KOPT-K1 (cell line): ENCODE results near the gene GABRG3.

Source experiments
- H3K27ac ChIP-seq: fragments of 200-600 bp; sonication (generic); 2 replicates; pipeline ENCODE4 v1.5.1; 2016; ENCODE audit warnings: antibody characterized with exemption, mild to moderate bottlenecking, low read depth, low read length; ENCODE audit not compliant: poor library complexity, severe bottlenecking
- H3K36me3 ChIP-seq: fragments of 200-600 bp; sonication (generic); 2 replicates; pipeline ENCODE4 v1.5.1; 2017; ENCODE audit warnings: antibody characterized with exemption, mild to moderate bottlenecking, low read length, moderate library complexity; ENCODE audit not compliant: insufficient read depth
- H3K9me3 ChIP-seq: fragments of 200-600 bp; sonication (generic); 2 replicates; pipeline ENCODE4 v1.5.1; 2017; ENCODE audit warnings: antibody characterized with exemption, low read length, mild to moderate bottlenecking; ENCODE audit not compliant: insufficient read depth, poor library complexity, severe bottlenecking

Gene GABRG3

DNA sequence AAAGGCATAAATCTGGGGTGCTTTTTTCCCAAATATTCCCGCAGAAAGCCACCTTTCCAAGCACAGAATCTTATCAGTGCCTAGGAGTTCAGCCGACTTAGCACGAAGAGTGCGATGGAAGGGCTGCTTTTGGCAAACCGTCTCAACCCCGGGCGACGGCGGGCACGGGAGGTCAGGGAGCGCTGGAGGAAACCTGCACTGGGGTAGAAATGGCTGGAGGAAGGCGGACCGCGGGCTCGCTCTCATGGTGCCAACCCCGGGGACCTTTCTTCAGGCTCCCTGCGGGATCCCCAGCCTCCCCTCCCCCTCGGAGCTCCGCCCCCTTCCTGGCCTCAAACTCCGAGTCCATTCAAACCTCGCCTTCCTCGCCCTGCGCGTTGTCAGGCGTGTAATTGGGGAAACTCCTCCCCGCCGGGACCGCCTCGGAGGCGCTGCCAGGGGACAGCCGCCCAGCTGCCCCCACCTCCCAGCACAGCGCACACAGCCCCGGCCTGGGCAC lies at the start of gene GABRG3:
Gene GABRG3, plus strand, starts transcription at position 470 of the 499 bp plus-strand sequence.
- Histone ChIP-seq H3K36me3 (no peaks in the 10 kb centered on the region), H3K9me3 (peaks cover 6% of the 10 kb centered on the region), H3K27ac (no peak within 1 kb of the TSS)

DNA sequence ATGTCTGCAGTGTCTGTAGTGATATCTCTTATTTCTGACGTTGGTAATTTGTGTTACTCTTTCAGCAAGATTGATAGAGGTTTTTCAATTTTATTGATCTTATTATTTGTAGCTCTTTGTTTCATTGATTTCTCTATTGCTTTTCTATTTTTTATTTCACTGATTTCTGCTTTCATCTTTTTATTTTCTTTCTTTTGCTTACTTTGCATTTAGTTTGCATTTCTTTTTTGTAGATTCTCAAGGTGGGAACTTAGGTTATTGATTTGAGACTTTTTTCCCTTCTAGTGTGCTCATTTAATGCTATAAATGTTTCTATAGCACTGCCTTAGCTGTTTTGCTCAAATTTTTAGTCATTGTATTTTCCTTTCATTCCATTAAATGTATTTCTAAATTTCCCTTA lies 49.5 kb upstream of the GABRG3 start:
- peaks cover under 1% of the 10 kb centered on the region for H3K9me3 ChIP-seq
- no peaks in the 10 kb centered on the region for H3K36me3 ChIP-seq
- H3K27ac ChIP-seq = no peak overlapping the region

DNA sequence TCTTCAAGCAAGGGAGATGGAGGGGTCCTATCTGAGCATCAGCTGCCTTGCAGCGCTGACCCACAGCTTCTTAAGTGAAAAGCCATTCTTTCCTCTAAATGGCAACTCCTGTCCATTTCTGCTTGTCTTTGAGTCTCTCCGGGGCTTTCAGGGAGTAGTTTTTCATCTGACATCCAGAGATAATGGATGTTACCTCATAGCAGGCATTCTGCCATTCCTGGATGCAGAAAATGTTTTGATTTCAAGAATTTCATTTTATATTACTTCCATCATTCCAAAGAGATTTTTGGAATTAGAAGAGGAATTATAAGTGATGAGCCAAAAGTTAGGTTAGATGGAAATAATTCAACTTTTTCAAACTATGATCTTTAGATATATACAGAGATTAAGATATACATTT lies 44.9 kb upstream of the GABRG3 start:
- H3K36me3 ChIP-seq = no peaks in the 10 kb centered on the region
- H3K9me3 ChIP-seq = no peaks in the 10 kb centered on the region
- H3K27ac ChIP-seq = no peak overlapping the region

DNA sequence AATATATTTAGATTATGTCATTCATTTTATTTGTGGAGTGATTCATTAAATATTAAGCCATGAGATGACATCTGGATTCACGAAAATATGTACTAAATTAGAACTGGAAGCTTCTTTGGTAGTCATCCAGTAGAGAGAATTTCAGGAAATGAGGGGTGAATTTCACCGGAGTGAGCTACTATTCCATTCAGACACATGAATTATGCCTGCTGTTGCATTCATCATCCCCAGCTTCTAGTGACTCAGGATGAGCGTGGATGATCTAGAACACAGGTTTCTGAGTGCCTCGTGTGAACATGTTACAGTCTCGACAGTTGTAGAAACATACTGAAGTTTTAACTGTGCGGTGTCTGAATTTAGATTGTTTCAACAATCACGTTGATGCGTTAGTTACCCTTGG lies 42.9 kb upstream of the GABRG3 start:
- no peaks in the 10 kb centered on the region for H3K36me3 ChIP-seq
- no peaks in the 10 kb centered on the region for H3K9me3 ChIP-seq
- no peak overlapping the region for H3K27ac ChIP-seq

DNA sequence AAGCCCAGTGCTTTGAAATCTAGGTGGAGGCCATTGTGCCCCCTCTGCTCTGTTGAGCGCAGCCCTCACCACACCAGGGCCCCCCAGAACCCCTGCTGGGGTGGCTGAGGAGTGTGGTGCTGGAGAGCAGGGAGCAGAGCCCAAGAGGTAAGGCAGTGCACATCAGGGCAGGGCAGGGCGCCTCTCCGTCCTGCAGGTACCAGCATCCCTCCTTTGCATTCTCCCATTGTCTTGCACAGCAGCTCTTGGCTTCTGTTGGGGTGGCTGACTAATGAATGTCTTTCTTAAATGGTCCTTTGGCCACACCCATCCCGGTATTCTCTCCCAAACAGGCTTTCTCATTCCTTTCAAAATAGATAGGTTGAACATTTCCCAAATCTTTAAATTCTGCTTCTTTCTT lies 41.4 kb upstream of the GABRG3 start:
- Histone ChIP-seq H3K9me3 (no peaks in the 10 kb centered on the region), H3K27ac (no peak overlapping the region), H3K36me3 (no peaks in the 10 kb centered on the region)

DNA sequence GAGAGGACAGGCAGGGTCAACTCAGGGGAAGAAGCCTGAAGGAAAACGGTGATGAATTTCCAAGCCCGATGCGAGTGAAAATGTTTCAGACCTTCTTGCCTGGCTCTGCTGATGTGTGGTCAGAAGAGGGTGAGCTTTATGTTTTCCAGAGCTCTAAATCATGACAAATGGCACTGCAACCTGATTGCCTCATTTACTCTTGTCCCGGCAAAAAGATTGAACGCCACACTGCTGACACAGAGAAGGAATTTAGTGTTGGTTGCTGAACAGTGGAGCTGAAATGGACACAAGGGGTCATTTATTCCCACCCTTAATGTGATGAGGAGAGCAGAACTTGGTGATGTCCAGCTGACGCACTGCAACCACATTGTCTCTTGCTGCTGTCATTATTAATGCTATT lies 36.1 kb upstream of the GABRG3 start:
- Histone ChIP-seq H3K27ac (no peak overlapping the region), H3K36me3 (no peaks in the 10 kb centered on the region), H3K9me3 (no peaks in the 10 kb centered on the region)

DNA sequence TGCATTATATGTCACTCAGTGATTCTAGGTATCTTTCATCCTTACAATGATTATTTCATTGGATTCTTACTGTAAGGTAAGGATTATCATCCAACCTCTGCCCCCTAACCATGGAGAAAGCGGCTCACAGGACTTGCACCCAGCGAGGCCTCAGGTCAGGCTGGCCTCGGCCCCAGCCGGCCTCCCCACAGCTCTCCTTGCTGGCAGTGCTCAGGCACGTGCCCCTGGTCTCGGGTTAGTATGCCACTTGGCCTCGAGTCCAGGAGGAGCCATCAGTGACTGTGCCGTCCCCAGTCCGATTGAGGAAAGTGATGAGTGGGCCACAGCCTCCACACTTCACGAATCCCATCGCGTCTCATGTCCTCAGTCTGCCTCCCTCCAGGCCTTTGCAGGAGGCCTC lies 35.7 kb upstream of the GABRG3 start:
- H3K36me3 ChIP-seq = no peaks in the 10 kb centered on the region
- H3K9me3 ChIP-seq = no peaks in the 10 kb centered on the region
- no peak overlapping the region for H3K27ac ChIP-seq

DNA sequence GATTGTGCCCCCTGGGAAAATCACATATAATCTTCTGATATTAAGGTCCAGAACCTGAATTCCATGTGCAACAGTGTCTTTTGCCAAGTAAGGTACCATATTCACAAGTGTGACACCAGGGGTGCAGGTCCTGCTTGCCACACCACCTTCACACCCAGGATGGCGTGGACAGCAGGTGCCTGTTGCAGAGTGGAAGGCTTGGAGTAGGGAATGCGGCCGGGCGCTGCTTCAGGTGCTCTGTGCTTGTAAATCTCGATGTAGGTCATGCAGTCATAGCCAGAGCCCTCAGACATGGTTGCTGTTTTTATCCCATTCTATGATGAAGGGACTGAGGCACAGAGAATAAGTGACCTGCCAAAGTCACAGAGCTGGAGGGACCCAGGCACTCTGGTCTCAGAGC lies 34.5 kb upstream of the GABRG3 start:
- no peaks in the 10 kb centered on the region for H3K36me3 ChIP-seq
- H3K9me3 ChIP-seq = no peaks in the 10 kb centered on the region

DNA sequence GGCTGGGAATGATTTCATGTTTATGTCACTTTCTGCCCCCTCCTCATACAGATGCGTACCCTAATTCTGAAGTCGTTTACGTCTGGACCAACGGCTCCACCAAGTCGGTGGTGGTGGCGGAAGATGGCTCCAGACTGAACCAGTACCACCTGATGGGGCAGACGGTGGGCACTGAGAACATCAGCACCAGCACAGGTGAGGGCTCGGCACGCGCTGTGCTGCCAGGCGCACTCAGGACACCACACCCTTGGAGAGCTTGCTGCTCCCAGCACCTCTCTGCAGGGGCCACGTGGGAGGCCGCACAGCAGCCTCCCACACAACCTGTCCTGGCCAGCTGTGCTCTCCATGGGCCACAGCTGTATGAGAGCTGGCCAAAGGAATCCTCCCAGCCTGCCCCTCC lies 33.8 kb upstream of the GABRG3 start:
- Histone ChIP-seq H3K9me3 (no peaks in the 10 kb centered on the region), H3K27ac (no peak overlapping the region), H3K36me3 (no peaks in the 10 kb centered on the region)

More for the DNA sequence above, 34.5 kb upstream of the GABRG3 start:
- H3K27ac ChIP-seq = no peak overlapping the region

DNA sequence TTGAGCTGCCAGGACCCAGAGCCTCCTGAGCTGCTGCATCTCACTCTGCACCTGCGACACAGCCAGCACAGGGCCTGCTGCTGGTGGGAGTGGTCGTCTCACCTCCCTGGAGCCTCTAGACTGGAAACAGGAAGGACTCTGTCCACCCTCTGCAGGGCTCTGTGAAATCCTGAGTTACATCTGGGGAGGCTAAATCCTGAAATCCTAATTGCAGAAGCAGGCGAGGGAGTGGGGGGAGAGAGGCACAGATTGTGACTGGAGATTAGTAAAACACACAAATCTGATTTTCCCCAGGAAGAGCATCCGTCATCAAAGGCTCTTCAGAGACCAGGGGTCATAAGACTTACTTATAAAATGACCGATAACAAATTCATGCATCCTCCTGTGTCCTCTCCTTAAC lies 31.6 kb upstream of the GABRG3 start:
- no peaks in the 10 kb centered on the region for H3K9me3 ChIP-seq
- H3K36me3 ChIP-seq = no peaks in the 10 kb centered on the region
- no peak overlapping the region for H3K27ac ChIP-seq

DNA sequence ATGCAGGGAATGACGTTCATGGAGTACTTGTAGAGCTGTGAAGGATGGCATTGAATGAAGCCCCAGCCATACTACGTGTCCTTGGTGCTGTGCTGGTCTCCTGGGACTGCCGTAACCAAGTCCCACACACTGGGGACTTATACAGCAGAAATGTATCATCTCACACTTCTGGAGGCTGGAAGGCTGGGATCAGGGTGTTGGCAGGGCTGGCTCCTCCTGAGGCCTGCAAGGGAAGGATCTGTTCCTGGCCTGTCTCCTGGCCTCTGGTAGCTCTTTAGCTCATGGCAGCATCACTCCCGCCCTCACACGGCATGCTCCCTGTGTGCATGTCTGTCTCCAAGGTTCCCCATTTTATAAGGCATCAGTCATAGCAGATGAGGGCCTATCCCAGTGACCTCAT lies 29.5 kb upstream of the GABRG3 start:
- Histone ChIP-seq H3K36me3 (no peaks in the 10 kb centered on the region), H3K27ac (no peak overlapping the region), H3K9me3 (no peaks in the 10 kb centered on the region)

DNA sequence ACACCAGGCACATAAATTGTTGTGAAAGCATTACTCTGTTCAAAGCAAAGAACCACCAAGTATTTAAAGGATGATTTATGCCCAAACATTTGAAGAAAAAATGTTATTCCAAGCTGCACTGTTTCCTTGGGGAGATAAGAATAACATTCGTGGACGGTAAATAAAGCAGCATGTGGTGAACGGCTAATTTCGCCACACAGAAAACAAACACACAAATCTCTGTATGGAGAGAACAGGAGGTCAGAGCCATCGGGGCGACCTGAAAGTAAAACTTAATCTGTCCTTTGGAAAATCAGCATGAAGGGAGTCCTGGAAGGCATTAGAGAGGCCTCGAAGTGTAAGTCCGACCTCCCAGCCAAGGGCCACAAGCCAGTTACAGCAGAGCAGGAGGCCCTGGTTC lies 27.1 kb upstream of the GABRG3 start:
- Histone ChIP-seq H3K9me3 (no peaks in the 10 kb centered on the region), H3K36me3 (no peaks in the 10 kb centered on the region), H3K27ac (no peak overlapping the region)

DNA sequence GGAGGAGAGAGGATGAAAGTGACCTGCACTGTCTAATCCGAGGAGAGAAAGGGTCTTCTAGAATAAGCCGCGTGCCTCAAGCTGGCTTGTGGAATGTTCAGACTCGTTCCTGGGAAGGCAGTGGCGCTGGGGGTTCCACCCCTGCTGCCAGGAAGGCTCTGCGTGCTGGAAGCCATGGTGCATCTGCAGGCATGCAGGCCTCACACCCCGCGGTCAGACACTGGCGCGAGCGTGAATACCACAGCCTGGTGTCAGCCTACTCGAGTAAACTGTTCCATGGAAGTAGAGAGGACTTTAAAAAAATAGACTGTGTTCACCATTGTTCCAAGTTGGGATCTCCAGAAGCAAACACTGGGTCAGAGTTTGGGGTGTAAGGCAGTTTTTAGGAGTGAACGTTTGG lies 25.9 kb upstream of the GABRG3 start:
- Histone ChIP-seq H3K36me3 (no peaks in the 10 kb centered on the region), H3K9me3 (no peaks in the 10 kb centered on the region), H3K27ac (no peak overlapping the region)

DNA sequence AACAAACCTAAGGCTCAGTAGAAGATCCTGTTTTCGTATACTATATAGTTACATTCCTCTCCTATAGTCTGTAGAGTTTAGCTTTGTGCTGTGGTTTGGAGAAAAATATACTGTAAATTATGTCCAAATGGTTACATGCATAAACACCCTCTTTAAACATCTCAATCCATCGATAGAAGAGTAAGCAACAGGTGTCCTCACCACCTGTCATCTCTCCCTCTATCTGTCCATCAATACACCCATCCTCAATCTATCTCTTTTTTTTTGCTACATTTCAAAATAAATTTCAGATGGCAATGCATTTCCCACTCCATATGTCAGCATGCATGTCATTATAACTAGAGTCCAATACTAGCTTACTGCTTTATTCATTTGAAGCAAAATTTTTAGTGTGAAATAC lies 21.0 kb upstream of the GABRG3 start:
- H3K27ac ChIP-seq = no peak overlapping the region
- no peaks in the 10 kb centered on the region for H3K36me3 ChIP-seq
- peaks cover 13% of the 10 kb centered on the region for H3K9me3 ChIP-seq

DNA sequence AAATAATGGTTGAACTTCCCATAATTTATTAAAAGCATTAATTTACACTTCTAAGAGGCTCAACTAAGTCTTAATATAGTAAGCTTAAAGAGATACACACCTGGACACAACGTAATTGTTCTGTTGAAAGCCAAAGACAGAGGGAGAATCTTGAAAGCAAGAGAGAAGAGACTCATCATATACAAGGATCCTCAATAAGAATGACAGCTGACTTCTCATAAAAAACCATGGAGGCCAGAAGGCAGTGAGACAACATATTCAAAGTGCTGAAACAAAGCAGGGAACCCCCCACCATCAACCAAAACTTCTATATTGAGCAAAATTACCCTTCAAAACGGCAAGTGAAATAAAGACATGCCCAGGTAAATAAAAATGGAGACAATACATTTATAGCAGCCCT lies 16.6 kb upstream of the GABRG3 start:
- no peak overlapping the region for H3K27ac ChIP-seq
- H3K9me3 ChIP-seq = peaks cover 13% of the 10 kb centered on the region
- no peaks in the 10 kb centered on the region for H3K36me3 ChIP-seq

DNA sequence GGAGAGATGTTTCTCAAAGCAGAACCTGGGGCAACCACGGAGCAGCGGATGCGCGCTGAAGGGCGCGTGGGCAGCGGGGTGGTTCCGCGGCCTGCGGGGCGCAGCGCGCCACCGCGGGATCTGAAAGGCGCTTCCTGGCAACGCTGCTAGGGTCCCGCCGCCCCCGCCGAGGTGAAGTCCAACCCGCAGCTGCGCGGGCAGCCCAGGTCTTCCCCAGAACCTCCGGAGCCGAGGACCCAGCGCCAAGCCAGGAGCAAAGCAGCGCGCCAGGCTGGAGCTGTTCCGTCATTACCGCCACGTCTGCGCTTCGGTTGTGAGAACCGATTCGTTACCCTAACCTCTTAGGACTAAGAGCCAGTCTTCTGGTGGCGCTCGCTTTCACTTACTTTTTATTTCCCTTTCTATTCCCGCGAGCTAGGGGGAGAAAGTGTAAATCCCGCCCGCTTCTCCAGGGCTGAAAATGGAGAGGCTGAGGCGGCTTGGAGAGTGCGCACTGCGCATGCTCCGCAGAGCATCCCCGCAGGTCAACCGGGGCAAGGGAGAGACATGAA lies 3.2 kb upstream of the GABRG3 start:
- no peaks in the 10 kb centered on the region for H3K36me3 ChIP-seq
- peaks cover 6% of the 10 kb centered on the region for H3K9me3 ChIP-seq
- no peak overlapping the region for H3K27ac ChIP-seq
